ENCODE results near the gene RELN. TPM values are rescaled to one million over a fixed set of nuclear protein-coding genes. Genes with fewer than 3 reads are reported as not detected.

Gene RELN
- total RNA-seq, 1 donor from 2014 or later = 15.6 TPM

GRCh38 chr7:103679151-103680132 lies 310.0 kb downstream of the RELN start:
- no peak for DNase-seq

GRCh38 chr7:103668279-103668941 lies 321.0 kb downstream of the RELN start:
- DNase-seq = no peak

GRCh38 chr7:103666326-103666725 lies 323.1 kb downstream of the RELN start:
- DNase-seq = no peak

GRCh38 chr7:103664577-103664976 lies 324.9 kb downstream of the RELN start:
- DNase-seq = no peak

GRCh38 chr7:103660455-103661371 lies 328.7 kb downstream of the RELN start:
- no peak for DNase-seq

- DNase-seq = no peak
Measured at GRCh38 chr7:103658055-103659005, 331.1 kb downstream of the RELN start.

- DNase-seq = no peak
Measured at GRCh38 chr7:103657474-103657894, 332.0 kb downstream of the RELN start.

GRCh38 chr7:103656221-103656620 lies 333.2 kb downstream of the RELN start:
- DNase-seq = no peak

- no peak for DNase-seq
Measured at GRCh38 chr7:103651593-103652377, 337.7 kb downstream of the RELN start.

- no peak for DNase-seq
Measured at GRCh38 chr7:103649052-103649451, 340.4 kb downstream of the RELN start.

GRCh38 chr7:103648135-103648534 lies 341.3 kb downstream of the RELN start:
- no peak for DNase-seq

GRCh38 chr7:103644319-103644718 lies 345.1 kb downstream of the RELN start:
- DNase-seq = no peak

- no peak for DNase-seq
Measured at GRCh38 chr7:103640031-103640779, 349.3 kb downstream of the RELN start.

- no peak for DNase-seq
Measured at GRCh38 chr7:103637726-103638125, 351.7 kb downstream of the RELN start.

GRCh38 chr7:103637094-103637493 lies 352.4 kb downstream of the RELN start:
- no peak for DNase-seq

GRCh38 chr7:103636153-103636552 lies 353.3 kb downstream of the RELN start:
- no peak for DNase-seq

- DNase-seq = no peak
Measured at GRCh38 chr7:103632972-103633371, 356.5 kb downstream of the RELN start.

- no peak for DNase-seq
Measured at GRCh38 chr7:103632005-103632639, 357.3 kb downstream of the RELN start.

GRCh38 chr7:103630318-103630717 lies 359.1 kb downstream of the RELN start:
- DNase-seq = no peak
